ENCODE results near the gene HOXA4.
A peak's percentile ranks its signal among the peaks of the same experiment; 100 is the strongest.

- TF ChIP-seq CTCF (IDR thresholded peaks at IDR 0.05) (no peak), POLR2A (IDR thresholded peaks at IDR 0.05) (peak; percentile 45 to 68)
Observed at GRCh38 chr7:27112955-27113949, 17.3 kb downstream of the HOXA4 start.
